HEK293 (cell line): ENCODE data around the gene SOX18.

Experiments
- KLF16 ChIP-seq: fragments of 450-650 bp; formaldehyde crosslinking; IDR thresholded peaks from 2 replicates; pipeline ENCODE4 v1.5.1; 2017; ENCODE audit warnings: missing biosample characterization, missing genetic modification characterization
- PRDM1 ChIP-seq: fragments of 450-650 bp; formaldehyde crosslinking; IDR thresholded peaks from 2 replicates; pipeline ENCODE4; 2016; ENCODE audit warnings: missing biosample characterization, missing genetic modification characterization
- SALL2 ChIP-seq: fragments of 450-650 bp; formaldehyde crosslinking; IDR thresholded peaks from 2 replicates; pipeline ENCODE4 v1.5.0; 2017; ENCODE audit warnings: missing biosample characterization, mild to moderate bottlenecking, missing genetic modification characterization, borderline replicate concordance
- SCRT1 ChIP-seq: fragments of 450-650 bp; formaldehyde crosslinking; IDR thresholded peaks from 2 replicates; pipeline ENCODE4 v1.5.1; 2016; ENCODE audit warnings: missing biosample characterization, missing genetic modification characterization, borderline replicate concordance
- SP7 ChIP-seq: fragments of 450-650 bp; formaldehyde crosslinking; IDR thresholded peaks from 2 replicates; pipeline ENCODE4 v1.5.1; 2016; ENCODE audit warnings: missing biosample characterization, missing genetic modification characterization
- TCF7L2 ChIP-seq: IDR thresholded peaks from 2 replicates; pipeline ENCODE4 v1.6.1; 2011; ENCODE audit warnings: low read depth, mild to moderate bottlenecking, inconsistent platforms, low read length, moderate library complexity, borderline replicate concordance
- WT1 ChIP-seq: fragments of 450-650 bp; formaldehyde crosslinking; IDR thresholded peaks from 2 replicates; pipeline ENCODE4 v1.5.1; 2016; ENCODE audit warnings: missing biosample characterization, missing genetic modification characterization
- ZBTB48 ChIP-seq: fragments of 450-650 bp; formaldehyde crosslinking; IDR thresholded peaks from 2 replicates; pipeline ENCODE4 v1.5.1; 2016; ENCODE audit warnings: missing biosample characterization, missing genetic modification characterization
- ZBTB8A ChIP-seq: fragments of 450-650 bp; formaldehyde crosslinking; IDR thresholded peaks from 2 replicates; pipeline ENCODE4 v1.5.1; 2016; ENCODE audit warnings: missing biosample characterization, missing genetic modification characterization
- ZFP3 ChIP-seq: fragments of 450-650 bp; formaldehyde crosslinking; IDR thresholded peaks from 2 replicates; pipeline ENCODE4 v1.5.1; 2016; ENCODE audit warnings: low read depth, missing biosample characterization, missing genetic modification characterization
- ZFP37 ChIP-seq: fragments of 450-650 bp; formaldehyde crosslinking; IDR thresholded peaks from 2 replicates; pipeline ENCODE4 v1.5.1; 2016; ENCODE audit warnings: missing biosample characterization, missing genetic modification characterization
- ZNF10 ChIP-seq: fragments of 450-650 bp; formaldehyde crosslinking; IDR thresholded peaks from 2 replicates; pipeline ENCODE4 v1.5.1; 2017; ENCODE audit warnings: missing biosample characterization, missing genetic modification characterization
- ZNF121 ChIP-seq: fragments of 450-650 bp; formaldehyde crosslinking; IDR thresholded peaks from 2 replicates; pipeline ENCODE4 v1.5.1; 2016; ENCODE audit warnings: missing biosample characterization, missing genetic modification characterization
- ZNF133 ChIP-seq: fragments of 450-650 bp; formaldehyde crosslinking; IDR thresholded peaks from 2 replicates; pipeline ENCODE4 v1.5.1; 2016; ENCODE audit warnings: missing biosample characterization, missing genetic modification characterization
- ZNF184 ChIP-seq: fragments of 450-650 bp; IDR thresholded peaks from 2 replicates; pipeline ENCODE4 v1.5.1; 2018; ENCODE audit warnings: missing biosample characterization, mild to moderate bottlenecking, missing genetic modification characterization
- ZNF211 ChIP-seq: fragments of 450-650 bp; formaldehyde crosslinking; IDR thresholded peaks from 2 replicates; pipeline ENCODE4 v1.5.1; 2016; ENCODE audit warnings: low read depth, missing biosample characterization, missing genetic modification characterization
- ZNF302 ChIP-seq: fragments of 450-650 bp; formaldehyde crosslinking; IDR thresholded peaks from 2 replicates; pipeline ENCODE4 v1.5.1; 2016; ENCODE audit warnings: missing biosample characterization, missing genetic modification characterization, low read depth
- ZNF473 ChIP-seq: fragments of 450-650 bp; formaldehyde crosslinking; IDR thresholded peaks from 2 replicates; pipeline ENCODE4 v1.5.1; 2017; ENCODE audit warnings: missing biosample characterization, missing genetic modification characterization
- ZNF48 ChIP-seq: fragments of 450-650 bp; formaldehyde crosslinking; IDR thresholded peaks from 2 replicates; pipeline ENCODE4 v1.5.1; 2016; ENCODE audit warnings: missing biosample characterization, missing genetic modification characterization
- ZNF501 ChIP-seq: fragments of 450-650 bp; formaldehyde crosslinking; IDR thresholded peaks from 2 replicates; pipeline ENCODE4 v1.5.1; 2016; ENCODE audit warnings: missing biosample characterization, missing genetic modification characterization
- ZNF521 ChIP-seq: fragments of 450-650 bp; formaldehyde crosslinking; IDR thresholded peaks from 2 replicates; pipeline ENCODE4 v1.5.1; 2017; ENCODE audit warnings: missing biosample characterization, mild to moderate bottlenecking, missing genetic modification characterization
- ZNF548 ChIP-seq: fragments of 450-650 bp; formaldehyde crosslinking; IDR thresholded peaks from 2 replicates; pipeline ENCODE4 v1.5.1; 2016; ENCODE audit warnings: missing biosample characterization, missing genetic modification characterization
- ZNF558 ChIP-seq: fragments of 450-650 bp; formaldehyde crosslinking; IDR thresholded peaks from 2 replicates; pipeline ENCODE4 v1.5.1; 2016; ENCODE audit warnings: missing biosample characterization, missing genetic modification characterization
- ZNF571 ChIP-seq: fragments of 450-650 bp; formaldehyde crosslinking; IDR thresholded peaks from 2 replicates; pipeline ENCODE4 v1.5.0; 2017; ENCODE audit warnings: missing biosample characterization, missing genetic modification characterization
- ZNF624 ChIP-seq: fragments of 450-650 bp; formaldehyde crosslinking; IDR thresholded peaks from 2 replicates; pipeline ENCODE4 v1.5.1; 2017; ENCODE audit warnings: missing biosample characterization, missing genetic modification characterization
- ZNF626 ChIP-seq: fragments of 450-650 bp; sonication (Bioruptor Pico); formaldehyde crosslinking; IDR thresholded peaks from 2 replicates; pipeline ENCODE4 v1.5.1; 2018; ENCODE audit warnings: missing biosample characterization, missing genetic modification characterization, inconsistent platforms
- ZNF654 ChIP-seq: fragments of 450-650 bp; formaldehyde crosslinking; IDR thresholded peaks from 2 replicates; pipeline ENCODE4 v1.5.1; 2016; ENCODE audit warnings: low read depth, missing biosample characterization, missing genetic modification characterization
- ZNF677 ChIP-seq: fragments of 450-650 bp; IDR thresholded peaks from 2 replicates; pipeline ENCODE4 v1.5.0; 2018; ENCODE audit warnings: missing biosample characterization, mild to moderate bottlenecking, missing genetic modification characterization, moderate library complexity
- ZNF747 ChIP-seq: fragments of 450-650 bp; formaldehyde crosslinking; IDR thresholded peaks from 2 replicates; pipeline ENCODE4 v1.5.1; 2016; ENCODE audit warnings: missing biosample characterization, missing genetic modification characterization
- TF ChIP-seq, protein P1 (sequence below): fragments of 450-650 bp; formaldehyde crosslinking; IDR thresholded peaks from 2 replicates; pipeline ENCODE4 v1.5.1; 2017; ENCODE audit warnings: missing biosample characterization, missing genetic modification characterization
- TF ChIP-seq, protein P2 (sequence below): fragments of 450-650 bp; formaldehyde crosslinking; optimal IDR thresholded peaks from 2 replicates; pipeline ENCODE3; 2016; ENCODE audit warnings: missing biosample characterization, mild to moderate bottlenecking, missing genetic modification characterization
- TF ChIP-seq, protein P3 (sequence below): fragments of 450-650 bp; formaldehyde crosslinking; IDR thresholded peaks from 2 replicates; pipeline ENCODE4 v1.5.1; 2016; ENCODE audit warnings: missing biosample characterization, missing genetic modification characterization
- TF ChIP-seq, protein P4 (sequence below): fragments of 450-650 bp; formaldehyde crosslinking; IDR thresholded peaks from 2 replicates; pipeline ENCODE4 v1.5.1; 2016; ENCODE audit warnings: missing biosample characterization, missing genetic modification characterization, borderline replicate concordance

SOX18 gene

DNA sequence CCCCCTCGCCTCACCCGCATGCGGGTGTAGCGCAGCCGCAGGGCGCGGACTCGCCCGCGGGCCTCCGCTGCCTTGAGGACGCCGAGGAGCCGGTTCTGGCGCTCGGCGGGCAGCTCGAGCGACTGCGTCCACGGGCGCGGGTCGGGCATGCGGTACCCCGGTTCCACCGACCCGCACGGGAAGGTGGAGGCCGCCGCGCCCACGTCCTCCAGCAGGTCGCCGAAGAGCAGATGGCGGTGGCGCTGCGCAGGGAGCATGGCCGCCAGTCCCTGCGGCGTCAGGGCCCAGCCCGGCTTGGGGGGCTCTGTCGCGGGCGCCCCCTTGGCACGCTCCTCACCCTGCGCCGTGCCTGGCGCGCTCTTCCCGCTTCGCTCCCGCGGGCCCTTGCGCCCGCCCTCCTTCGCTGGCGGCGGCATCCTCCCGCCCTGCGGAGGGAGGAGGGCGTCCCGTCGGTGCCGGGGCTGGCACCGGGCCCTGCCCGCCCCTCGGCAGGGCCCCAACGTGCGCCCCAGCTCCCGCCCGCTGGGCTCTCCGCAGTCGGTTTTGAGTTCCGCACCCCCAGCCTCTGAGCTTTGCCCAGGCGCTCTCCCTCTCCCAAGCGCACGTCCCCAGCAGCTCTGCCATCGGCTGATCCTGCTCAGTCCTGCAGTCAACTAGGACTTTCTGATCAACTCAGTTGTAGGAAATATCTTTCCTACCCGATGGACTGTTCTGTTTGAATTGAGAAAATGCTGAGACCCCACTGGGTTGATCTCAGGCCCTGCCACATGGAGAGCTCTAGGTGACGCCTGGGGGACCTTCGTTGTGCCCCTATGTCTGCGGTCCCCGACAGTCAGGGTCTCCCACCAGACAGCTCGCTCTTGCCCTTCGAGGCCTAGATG, 34.6 kb upstream of the SOX18 start, which contains the start of gene LKAAEAR1 (continued):
- TF ChIP-seq ZNF626 (tag by site-specific recombination) (no peak), SALL2 (tag by site-specific recombination) (no peak), PRDM1 (tag by site-specific recombination) (no peak), TCF7L2 (no peak), ZNF548 (no peak), ZNF624 (tag by site-specific recombination) (no peak), ZFP3 (tag by site-specific recombination) (no peak), SP7 (tag by site-specific recombination) (no peak), ZNF48 (no peak), ZNF184 (tag by site-specific recombination) (no peak), WT1 (tag by site-specific recombination) (no peak), ZNF747 (tag by site-specific recombination) (no peak), KLF16 (tag by site-specific recombination) (no peak), ZNF133 (no peak), ZBTB48 (no peak), ZBTB8A (tag by site-specific recombination) (peak; percentile 77), ZNF211 (tag by site-specific recombination) (no peak), ZNF677 (no peak), ZNF654 (tag by site-specific recombination) (no peak), ZNF10 (tag by site-specific recombination) (no peak), ZNF473 (no peak), ZNF121 (tag by site-specific recombination) (no peak), ZNF302 (tag by site-specific recombination) (no peak), ZNF501 (tag by site-specific recombination) (no peak), ZNF521 (tag by site-specific recombination) (no peak), ZNF558 (tag by site-specific recombination) (no peak), SCRT1 (tag by site-specific recombination) (no peak), ZNF571 (tag by site-specific recombination) (no peak), ZFP37 (no peak)
- TF ChIP-seq, protein P1, sequence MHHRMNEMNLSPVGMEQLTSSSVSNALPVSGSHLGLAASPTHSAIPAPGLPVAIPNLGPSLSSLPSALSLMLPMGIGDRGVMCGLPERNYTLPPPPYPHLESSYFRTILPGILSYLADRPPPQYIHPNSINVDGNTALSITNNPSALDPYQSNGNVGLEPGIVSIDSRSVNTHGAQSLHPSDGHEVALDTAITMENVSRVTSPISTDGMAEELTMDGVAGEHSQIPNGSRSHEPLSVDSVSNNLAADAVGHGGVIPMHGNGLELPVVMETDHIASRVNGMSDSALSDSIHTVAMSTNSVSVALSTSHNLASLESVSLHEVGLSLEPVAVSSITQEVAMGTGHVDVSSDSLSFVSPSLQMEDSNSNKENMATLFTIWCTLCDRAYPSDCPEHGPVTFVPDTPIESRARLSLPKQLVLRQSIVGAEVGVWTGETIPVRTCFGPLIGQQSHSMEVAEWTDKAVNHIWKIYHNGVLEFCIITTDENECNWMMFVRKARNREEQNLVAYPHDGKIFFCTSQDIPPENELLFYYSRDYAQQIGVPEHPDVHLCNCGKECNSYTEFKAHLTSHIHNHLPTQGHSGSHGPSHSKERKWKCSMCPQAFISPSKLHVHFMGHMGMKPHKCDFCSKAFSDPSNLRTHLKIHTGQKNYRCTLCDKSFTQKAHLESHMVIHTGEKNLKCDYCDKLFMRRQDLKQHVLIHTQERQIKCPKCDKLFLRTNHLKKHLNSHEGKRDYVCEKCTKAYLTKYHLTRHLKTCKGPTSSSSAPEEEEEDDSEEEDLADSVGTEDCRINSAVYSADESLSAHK (tag by site-specific recombination) = no peak
- TF ChIP-seq, protein P2, sequence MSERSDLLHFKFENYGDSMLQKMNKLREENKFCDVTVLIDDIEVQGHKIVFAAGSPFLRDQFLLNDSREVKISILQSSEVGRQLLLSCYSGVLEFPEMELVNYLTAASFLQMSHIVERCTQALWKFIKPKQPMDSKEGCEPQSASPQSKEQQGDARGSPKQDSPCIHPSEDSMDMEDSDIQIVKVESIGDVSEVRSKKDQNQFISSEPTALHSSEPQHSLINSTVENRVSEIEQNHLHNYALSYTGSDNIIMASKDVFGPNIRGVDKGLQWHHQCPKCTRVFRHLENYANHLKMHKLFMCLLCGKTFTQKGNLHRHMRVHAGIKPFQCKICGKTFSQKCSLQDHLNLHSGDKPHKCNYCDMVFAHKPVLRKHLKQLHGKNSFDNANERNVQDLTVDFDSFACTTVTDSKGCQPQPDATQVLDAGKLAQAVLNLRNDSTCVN (tag by site-specific recombination) = peak; percentile 86
- TF ChIP-seq, protein P3, sequence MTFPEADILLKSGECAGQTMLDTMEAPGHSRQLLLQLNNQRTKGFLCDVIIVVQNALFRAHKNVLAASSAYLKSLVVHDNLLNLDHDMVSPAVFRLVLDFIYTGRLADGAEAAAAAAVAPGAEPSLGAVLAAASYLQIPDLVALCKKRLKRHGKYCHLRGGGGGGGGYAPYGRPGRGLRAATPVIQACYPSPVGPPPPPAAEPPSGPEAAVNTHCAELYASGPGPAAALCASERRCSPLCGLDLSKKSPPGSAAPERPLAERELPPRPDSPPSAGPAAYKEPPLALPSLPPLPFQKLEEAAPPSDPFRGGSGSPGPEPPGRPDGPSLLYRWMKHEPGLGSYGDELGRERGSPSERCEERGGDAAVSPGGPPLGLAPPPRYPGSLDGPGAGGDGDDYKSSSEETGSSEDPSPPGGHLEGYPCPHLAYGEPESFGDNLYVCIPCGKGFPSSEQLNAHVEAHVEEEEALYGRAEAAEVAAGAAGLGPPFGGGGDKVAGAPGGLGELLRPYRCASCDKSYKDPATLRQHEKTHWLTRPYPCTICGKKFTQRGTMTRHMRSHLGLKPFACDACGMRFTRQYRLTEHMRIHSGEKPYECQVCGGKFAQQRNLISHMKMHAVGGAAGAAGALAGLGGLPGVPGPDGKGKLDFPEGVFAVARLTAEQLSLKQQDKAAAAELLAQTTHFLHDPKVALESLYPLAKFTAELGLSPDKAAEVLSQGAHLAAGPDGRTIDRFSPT (tag by site-specific recombination) = no peak
- TF ChIP-seq, protein P4, sequence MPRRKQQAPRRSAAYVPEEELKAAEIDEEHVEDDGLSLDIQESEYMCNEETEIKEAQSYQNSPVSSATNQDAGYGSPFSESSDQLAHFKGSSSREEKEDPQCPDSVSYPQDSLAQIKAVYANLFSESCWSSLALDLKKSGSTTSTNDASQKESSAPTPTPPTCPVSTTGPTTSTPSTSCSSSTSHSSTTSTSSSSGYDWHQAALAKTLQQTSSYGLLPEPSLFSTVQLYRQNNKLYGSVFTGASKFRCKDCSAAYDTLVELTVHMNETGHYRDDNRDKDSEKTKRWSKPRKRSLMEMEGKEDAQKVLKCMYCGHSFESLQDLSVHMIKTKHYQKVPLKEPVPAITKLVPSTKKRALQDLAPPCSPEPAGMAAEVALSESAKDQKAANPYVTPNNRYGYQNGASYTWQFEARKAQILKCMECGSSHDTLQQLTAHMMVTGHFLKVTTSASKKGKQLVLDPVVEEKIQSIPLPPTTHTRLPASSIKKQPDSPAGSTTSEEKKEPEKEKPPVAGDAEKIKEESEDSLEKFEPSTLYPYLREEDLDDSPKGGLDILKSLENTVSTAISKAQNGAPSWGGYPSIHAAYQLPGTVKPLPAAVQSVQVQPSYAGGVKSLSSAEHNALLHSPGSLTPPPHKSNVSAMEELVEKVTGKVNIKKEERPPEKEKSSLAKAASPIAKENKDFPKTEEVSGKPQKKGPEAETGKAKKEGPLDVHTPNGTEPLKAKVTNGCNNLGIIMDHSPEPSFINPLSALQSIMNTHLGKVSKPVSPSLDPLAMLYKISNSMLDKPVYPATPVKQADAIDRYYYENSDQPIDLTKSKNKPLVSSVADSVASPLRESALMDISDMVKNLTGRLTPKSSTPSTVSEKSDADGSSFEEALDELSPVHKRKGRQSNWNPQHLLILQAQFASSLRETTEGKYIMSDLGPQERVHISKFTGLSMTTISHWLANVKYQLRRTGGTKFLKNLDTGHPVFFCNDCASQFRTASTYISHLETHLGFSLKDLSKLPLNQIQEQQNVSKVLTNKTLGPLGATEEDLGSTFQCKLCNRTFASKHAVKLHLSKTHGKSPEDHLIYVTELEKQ (tag by site-specific recombination) = no peak
